GM10847 (cell line): ENCODE measurements around the gene SLC18A3.

Experiments used
- POLR2A ChIP-seq: IDR thresholded peaks from 2 replicates; pipeline ENCODE4 v1.6.1; 2011; ENCODE audit not compliant: insufficient read length; ENCODE audit errors: extremely low read depth

Gene SLC18A3

DNA sequence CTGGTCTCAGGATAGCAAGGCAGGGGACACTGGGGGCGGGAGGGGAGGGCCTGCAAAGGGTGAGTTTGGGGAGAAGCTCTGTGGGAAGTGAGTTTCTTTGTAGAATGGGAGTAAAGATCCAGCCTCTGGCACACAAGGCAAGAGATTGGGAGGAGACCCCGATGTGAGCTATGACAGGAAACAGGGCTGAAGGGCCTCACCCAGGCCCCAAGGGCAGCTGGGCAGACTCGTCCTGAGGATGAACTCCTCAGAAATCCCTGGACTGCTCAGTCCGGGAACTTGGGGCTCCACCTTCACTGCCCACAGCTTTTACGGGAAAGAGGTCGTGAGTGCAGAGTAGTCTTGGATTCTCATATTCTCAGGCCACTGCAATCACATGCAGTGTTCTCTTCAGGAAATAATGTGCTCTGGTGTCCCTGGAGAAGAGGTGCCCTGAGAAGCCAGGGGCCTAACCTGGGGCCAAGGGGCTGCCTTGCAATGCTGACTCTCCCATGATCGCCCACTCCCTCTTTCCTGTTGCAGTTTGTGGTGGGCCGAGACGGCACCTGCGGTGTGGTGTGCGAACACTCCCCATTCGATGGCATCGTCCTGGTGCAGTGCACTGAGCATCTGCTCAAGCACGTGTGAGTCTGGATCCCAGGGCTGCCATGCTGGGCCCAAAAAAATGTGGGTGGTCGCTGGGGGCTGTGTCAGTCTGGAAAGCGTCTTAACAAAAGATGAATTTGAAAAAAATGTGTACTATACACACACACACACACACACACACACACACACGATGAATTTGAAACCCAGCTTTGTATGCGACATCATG lies 38.1 kb downstream of the SLC18A3 start:
- TF ChIP-seq POLR2A, result no peak

DNA sequence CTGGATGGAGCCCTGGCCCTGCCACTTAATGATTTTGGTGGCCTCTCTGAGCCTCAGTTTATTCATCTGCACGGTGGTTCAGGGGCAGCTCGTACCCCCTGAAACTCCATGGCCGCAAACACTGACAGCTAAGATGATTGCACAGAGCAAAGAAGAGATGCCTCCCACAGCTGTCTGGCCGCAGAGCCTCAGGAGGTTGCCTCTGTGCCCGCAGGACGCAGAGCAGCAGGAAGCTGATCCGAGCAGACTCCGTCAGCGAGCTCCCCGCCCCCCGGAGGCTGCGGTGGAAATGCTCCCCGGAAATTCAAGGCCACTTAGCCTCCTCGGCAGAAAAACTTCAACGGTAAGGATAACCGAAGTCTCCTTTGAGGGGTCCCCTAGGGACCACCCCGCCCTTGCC lies 39.2 kb downstream of the SLC18A3 start:
- TF ChIP-seq POLR2A, result no peak

DNA sequence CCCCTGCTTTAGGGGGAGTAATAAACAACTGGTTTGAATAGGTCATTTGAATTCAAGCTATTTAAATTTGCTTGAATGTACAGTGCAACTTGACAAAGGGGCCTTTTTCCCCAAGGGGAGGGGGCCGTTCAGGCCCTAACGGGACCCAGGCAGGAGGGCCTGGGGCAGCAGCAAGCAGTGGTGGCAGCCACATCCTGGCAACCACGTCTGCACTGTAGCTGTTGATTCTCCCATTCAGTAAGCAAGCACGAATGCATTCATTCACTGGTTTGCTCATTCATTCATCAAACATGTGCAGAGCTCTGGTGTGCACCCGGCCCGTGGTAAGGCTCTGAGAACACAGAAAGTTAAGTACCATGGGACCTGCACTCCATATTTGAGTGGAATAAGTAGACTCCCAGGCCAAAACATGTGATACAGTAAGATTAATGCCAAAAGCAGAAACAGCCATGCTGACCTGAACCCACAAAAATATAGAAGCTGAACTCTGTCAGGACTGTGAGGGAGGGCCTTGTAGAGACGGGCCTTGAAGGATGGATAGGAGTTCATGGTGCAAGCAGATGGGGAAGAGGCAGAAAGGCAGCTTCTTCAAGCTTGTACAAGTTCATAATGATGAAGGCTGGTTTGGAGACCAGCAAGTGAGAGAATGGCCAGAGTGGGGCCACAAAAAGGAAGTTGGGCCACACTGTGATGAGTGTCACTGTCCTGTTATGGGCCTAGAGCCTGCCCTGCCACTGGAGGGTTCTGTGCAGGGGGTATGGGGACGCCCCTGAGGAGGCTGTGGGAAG lies 40.0 kb downstream of the SLC18A3 start:
- TF ChIP-seq POLR2A, result no peak

DNA sequence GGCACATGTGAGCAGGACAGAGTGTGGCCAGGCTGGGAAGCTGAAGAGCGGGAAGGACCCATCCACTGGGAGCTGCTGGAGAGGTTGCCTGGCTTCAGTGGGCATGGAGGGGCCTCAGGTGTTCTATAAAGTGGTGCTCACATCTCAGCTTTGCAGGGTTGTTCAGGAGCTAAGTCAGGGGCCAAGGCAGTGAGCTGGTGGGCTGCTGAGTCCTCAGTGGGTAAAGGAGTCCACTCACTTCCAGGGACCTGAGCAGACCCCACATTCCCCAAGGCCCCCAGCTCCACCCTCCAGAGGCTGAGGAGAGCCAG lies 40.6 kb downstream of the SLC18A3 start:
- no peak for TF ChIP-seq POLR2A

DNA sequence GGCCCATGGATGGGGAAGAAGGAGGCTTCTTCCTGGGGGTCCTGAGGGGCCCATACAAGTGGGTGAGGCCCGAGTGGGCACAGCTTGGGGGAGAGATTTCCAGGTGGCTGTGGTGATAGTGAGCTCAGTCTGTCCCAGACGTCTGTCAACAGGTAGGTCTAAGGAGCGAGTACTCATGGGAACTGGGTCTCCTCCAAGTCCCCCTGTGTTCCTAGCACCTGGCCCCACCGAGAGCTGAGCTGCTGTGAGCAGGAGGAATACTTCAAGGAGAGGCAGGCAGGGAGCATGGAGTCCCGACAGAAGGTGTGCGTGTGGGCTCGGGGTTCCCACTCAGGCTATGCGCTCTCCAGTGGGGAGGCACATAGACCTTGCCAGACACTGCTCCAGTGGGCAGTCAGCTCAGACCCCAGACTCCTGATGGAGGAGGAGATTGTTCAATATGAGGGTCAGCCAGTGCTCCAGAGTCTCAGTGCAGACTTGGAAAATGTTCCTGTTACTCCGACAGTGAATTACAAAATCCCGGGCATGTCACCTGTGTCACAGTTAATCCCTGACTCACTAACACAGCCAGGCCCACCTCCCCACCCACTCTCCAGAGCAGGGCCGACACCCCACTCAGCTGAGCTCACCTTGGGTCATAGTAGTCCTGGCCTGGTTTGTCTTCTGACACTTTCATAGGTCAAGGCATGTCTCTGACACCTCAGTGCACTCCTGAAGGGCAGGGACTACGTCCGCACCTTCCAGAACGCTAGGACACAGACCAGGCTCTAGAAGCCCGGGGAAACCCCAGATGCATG lies 41.1 kb downstream of the SLC18A3 start:
- no peak for TF ChIP-seq POLR2A

DNA sequence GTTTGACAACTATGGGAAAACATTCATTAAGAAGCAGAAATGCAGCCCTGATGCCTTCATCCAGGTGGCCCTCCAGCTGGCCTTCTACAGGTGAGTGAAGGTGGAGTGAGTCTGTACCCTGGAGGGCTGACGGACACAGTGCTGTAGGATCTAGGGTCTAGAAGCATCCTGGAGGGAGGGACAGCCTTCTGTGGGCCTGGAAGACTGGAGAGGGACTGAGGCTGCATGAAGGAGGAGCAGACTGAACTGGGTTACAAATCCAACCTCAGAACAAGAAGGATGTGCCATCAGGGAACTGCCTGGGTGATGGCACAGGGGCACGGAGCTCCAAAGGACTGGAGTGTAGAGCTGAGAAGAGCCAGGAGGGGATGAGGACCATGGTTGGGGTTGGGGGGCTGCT lies 41.8 kb downstream of the SLC18A3 start:
- TF ChIP-seq POLR2A, result no peak

DNA sequence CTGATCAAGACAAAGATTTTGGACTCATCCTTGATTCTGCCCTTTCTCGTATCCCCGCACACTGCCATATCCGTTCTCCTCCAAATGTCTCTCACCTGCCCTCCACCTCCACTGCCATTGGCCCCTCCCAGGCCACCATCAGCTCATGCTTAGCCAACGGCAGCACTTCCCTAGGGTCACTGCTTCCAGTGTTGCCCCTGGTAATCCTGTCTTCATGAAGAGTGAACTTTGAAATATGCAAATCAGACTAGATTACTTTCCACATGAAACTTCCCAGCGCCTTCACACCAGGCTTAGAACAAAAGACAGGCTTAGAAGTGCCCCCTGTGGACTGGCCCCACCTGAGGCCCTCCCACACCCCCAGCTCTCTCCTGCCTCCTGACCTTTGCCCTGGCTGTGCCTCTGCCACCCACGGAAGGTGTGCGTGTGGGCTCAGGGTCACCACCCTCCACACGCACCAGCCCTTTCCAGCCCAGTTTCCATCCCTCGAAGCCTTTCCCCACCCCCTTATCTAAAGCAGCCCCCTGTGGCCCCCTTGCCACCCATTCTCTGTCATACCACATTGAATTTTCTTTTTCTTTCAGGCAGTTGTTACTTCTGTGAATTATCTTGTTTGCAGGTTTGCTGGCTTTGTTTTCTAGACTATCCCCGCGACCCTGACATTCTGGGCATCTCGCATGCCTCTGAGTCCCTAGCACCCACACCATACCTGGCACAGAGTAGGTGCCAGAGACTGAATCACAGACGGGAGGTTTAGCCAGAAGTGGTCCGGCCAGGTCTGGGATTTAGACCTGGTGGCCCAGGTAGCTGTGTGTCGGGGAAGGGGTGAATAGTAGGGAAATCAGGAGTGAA lies 42.5 kb downstream of the SLC18A3 start:
- no peak for TF ChIP-seq POLR2A

DNA sequence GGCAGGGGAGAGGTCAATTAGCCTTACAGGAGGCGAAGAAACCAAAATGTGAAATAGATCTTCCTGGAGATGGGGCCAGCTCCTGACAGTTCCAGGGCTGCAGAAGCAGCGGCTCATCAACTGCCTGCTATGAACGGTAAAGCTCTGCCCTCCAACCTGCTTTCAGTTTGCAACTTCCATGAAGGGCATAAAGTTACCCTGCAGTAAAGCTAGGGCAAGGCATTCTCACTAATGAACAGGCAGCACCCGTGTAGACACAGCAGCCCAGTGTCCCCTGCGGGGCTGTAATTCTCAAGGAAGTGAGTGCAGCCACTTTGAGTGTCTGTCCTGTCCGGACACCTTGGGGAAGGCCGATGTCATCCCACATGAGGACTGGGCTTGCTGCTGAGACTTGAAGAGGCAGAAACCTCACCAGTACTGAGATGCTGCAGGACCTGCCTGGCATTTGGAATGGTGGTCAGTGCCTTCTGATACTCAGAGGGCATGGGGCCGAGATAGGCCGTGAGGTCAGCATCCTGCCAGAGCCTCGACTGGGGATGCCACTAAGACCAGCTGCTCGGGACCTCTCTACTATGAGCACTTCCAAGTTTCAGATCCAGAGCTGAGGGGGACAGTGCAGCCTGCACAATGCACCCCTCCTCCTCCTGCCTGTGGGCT lies 43.3 kb downstream of the SLC18A3 start:
- no peak for TF ChIP-seq POLR2A

DNA sequence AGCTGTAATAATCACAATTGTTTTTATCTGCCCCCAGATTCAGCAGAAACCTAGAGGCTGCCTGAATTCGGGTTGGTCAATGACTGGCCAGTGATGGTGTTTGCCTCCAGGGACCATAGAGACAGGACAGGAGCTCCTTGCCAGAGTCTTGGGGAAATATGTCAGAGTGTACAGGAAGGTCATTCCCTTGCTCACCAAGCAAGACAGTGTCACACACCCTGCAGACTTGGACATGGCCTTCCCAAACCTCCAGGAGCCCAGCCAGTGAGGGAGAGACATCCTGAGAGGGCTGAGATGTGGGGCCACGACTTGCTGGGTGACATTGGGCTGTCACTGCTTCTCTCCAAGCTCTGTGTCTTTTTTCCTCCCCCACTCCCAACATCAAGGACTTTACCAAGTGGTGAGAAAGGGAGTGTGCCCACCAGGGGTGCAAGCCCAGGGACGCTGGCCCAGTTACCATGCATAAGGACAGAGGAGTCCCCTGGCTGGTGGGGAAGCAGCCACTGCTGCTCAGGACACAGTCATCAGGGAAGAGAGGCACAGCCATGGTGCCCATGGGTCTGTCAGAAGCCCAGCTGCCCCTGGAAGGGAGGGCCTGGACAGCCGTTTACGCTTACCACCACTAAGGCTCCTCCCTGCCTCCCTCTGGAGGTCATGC lies 44.1 kb downstream of the SLC18A3 start:
- TF ChIP-seq POLR2A, result no peak

DNA sequence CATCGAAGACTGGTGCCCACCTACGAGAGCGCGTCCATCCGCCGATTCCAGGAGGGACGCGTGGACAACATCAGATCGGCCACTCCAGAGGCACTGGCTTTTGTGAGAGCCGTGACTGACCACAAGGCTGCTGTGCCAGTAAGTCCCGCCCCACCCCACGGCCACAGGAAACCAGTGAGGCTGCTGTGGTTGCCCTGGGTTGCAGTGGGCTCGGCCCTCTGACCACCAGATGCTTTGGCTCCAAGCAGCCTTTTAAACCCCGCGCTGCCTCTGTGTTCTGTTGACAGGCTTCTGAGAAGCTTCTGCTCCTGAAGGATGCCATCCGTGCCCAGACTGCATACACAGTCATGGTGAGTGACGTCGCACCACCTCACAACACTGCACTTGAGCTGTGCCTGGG lies 45.0 kb downstream of the SLC18A3 start:
- TF ChIP-seq POLR2A, result no peak

DNA sequence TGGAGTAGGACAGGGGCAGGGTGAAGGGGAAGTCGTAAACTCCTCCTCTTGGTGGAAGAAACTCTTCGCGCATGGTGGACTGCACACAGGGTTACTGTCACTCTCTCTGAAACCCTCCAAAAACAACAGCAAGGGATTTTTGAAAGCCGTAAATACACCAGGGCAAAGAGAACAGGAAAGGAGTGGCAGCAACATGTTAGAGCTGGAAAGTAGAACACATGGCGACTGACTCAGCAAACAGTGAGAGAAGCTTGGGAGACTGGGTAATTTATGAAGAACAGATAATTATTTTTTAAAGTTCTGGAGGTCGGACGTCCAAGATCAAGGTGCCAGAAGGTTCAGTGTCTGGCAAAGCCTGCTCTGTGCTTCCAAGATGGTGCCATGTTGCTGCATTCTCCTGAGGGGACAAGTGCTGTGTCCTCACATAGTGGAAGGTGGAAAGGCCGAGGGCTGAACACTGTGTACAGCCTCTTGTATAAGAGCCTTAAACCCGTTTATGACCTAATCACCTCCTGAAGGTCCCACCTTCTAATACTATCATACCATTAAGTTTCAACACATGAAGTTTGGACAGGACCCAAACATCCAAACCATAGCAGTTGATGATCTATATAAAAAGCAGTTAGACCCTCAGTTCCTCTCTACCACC lies 46.9 kb downstream of the SLC18A3 start:
- TF ChIP-seq POLR2A, result no peak

DNA sequence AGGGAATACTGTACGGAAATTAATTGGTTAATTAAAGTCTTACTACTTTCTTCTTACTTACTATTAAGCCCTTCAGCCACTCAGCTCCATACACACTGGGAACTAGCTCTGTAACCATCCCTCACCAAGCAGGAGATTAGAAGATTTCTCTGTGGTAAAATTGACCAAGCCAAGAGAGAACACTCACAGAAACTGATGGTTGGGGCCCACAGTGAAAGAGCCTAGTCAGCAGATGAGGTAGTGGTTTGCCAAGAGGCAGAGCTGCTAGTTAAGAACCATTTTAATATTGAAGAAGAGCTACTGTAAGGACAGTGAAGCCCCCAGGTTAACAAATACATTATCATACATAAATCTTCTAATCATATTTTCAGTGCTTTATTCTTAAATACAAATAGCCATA lies 47.5 kb downstream of the SLC18A3 start:
- TF ChIP-seq POLR2A, result no peak

DNA sequence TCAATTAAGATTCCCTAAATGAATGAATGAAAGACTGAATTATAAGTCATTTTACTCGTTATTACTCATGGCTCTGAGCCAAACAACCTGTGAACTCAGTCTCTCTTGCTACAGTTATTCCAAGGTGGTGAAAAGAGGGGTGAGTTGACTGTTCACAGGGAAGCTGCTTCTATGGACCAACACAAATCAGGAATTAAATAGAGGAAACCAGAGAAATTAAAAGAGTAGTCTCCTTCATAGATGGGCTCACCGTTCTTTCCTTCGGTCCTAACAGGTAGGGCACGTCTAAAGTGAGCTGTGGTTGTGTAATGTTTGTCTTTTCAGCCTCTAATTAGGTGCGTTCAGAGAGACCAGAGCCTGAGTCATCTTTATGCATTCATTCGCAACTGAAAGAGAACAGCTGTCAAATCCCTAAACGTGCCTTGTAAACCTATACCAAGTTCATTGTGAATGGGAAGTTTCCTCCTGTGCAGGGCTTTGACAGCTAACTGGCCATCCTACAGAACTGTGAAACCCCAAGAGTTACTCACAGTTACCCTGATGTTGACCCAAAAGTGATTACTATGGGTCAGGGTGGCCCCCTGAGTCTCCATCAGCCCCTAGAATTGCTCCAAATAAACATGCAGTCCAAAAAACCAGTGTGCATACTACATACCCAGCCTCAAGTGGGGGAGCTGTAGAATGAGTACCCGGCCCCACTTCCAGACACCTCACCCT lies 51.2 kb downstream of the SLC18A3 start:
- no peak for TF ChIP-seq POLR2A
